Glomerular endothelial cell (primary cell): ENCODE measurements around the gene PCDH9. TPM values are rescaled to one million over a fixed set of nuclear protein-coding genes. Genes with fewer than 3 reads are reported as not detected.

Experiments used
- DNase-seq: peaks from one replicate; pipeline ENCODE4 v3.0.0-alpha.2; 2011; ENCODE audit warnings: low read depth, low spot score; ENCODE audit errors: extremely low read depth
- total RNA-seq: library from RNA; depleted of rRNA; stranded (reverse); fragments of >200 nt; gene quantifications from 2 replicates; pipeline ENCODE4 v1.2.3, GENCODE V29; 2015

PCDH9 gene
- total RNA-seq, 1 donor from 2014 or later: 5.3 TPM

- DNase-seq: no peak
These were observed 3.4 kb downstream of the PCDH9 start for GRCh38 chr13:67226696-67227095.

GRCh38 chr13:67225252-67226159, 4.6 kb downstream of the PCDH9 start:
- no peak for DNase-seq

GRCh38 chr13:67224148-67224846, 5.8 kb downstream of the PCDH9 start:
- no peak for DNase-seq

- no peak for DNase-seq
These were observed 6.4 kb downstream of the PCDH9 start for GRCh38 chr13:67223742-67224141.

- no peak for DNase-seq
These were observed 7.1 kb downstream of the PCDH9 start for GRCh38 chr13:67223024-67223423.

GRCh38 chr13:67221630-67222226, 8.4 kb downstream of the PCDH9 start:
- DNase-seq: no peak

- DNase-seq: no peak
These were observed 11.0 kb downstream of the PCDH9 start for GRCh38 chr13:67219113-67219512.

GRCh38 chr13:67217880-67218279, 12.3 kb downstream of the PCDH9 start:
- no peak for DNase-seq

GRCh38 chr13:67216864-67217263, 13.3 kb downstream of the PCDH9 start:
- no peak for DNase-seq

- no peak for DNase-seq
These were observed 19.9 kb downstream of the PCDH9 start for GRCh38 chr13:67210208-67210607.

GRCh38 chr13:67208552-67208951, 21.6 kb downstream of the PCDH9 start:
- DNase-seq: no peak

GRCh38 chr13:67204764-67205163, 25.4 kb downstream of the PCDH9 start:
- DNase-seq: no peak

GRCh38 chr13:67200605-67201004, 29.5 kb downstream of the PCDH9 start:
- no peak for DNase-seq

GRCh38 chr13:67200183-67200582, 30.0 kb downstream of the PCDH9 start:
- no peak for DNase-seq

- no peak for DNase-seq
These were observed 32.4 kb downstream of the PCDH9 start for GRCh38 chr13:67197704-67198103.

GRCh38 chr13:67193979-67194378, 36.2 kb downstream of the PCDH9 start:
- DNase-seq: no peak

GRCh38 chr13:67192751-67193150, 37.4 kb downstream of the PCDH9 start:
- DNase-seq: no peak

GRCh38 chr13:67186995-67187569, 43.1 kb downstream of the PCDH9 start:
- no peak for DNase-seq

GRCh38 chr13:67184247-67184646, 45.9 kb downstream of the PCDH9 start:
- no peak for DNase-seq

- no peak for DNase-seq
These were observed 47.0 kb downstream of the PCDH9 start for GRCh38 chr13:67183151-67183550.

GRCh38 chr13:67175836-67176459, 54.2 kb downstream of the PCDH9 start:
- DNase-seq: no peak
